HL-60 (cell line): Measurements from ENCODE around the gene SBK3.

Experiments
- DNase-seq, 2 experiments: peaks; one replicate each; pipeline ENCODE4 v3.0.0-alpha.2; 2010 to 2020; ENCODE audit warnings: low read depth in 1 of 2, low spot score in 1 of 2
- H3K27ac ChIP-seq: fragments of 250-450 bp; sonication (Bioruptor Pico); replicated peaks from 2 replicates; pipeline ENCODE4 v1.5.1; 2020; ENCODE audit warnings: mild to moderate bottlenecking, moderate library complexity
- H3K27me3 ChIP-seq: fragments of 250-450 bp; sonication (Bioruptor Pico); 2 replicates; pipeline ENCODE4 v1.5.1; 2021; ENCODE audit warnings: mild to moderate bottlenecking, moderate library complexity; ENCODE audit not compliant: insufficient read depth, poor library complexity, severe bottlenecking
- H3K4me3 ChIP-seq: replicated peaks from 2 replicates; pipeline ENCODE4 v1.5.1; 2011; ENCODE audit warnings: mild to moderate bottlenecking, control low read depth, low read length; ENCODE audit not compliant: insufficient read depth
- CTCF ChIP-seq: IDR thresholded peaks from one replicate; pipeline ENCODE4 v1.5.1; 2011; ENCODE audit warnings: low read length, control low read depth, inconsistent platforms; ENCODE audit not compliant: insufficient read depth
- GABPA ChIP-seq: IDR thresholded peaks from 2 replicates; pipeline ENCODE4 v1.6.1; 2012; ENCODE audit warnings: low read depth
- POLR2AphosphoS5 ChIP-seq: IDR thresholded peaks from 2 replicates; pipeline ENCODE4 v1.6.1; 2012; ENCODE audit warnings: low read depth
- REST ChIP-seq: IDR thresholded peaks from 2 replicates; pipeline ENCODE4 v1.6.1; 2012; ENCODE audit warnings: low read depth; ENCODE audit not compliant: insufficient replicate concordance
- SPI1 ChIP-seq: IDR thresholded peaks from 2 replicates; pipeline ENCODE4 v1.6.1; 2012; ENCODE audit warnings: low read depth, mild to moderate bottlenecking, borderline replicate concordance

SBK3 gene

GRCh38 chr19:55588738-55589137, 43.4 kb upstream of the SBK3 start:
- no peak overlapping the region for H3K4me3 ChIP-seq
- H3K27ac ChIP-seq = no peak overlapping the region
- TF ChIP-seq CTCF (no peak), REST (no peak), POLR2AphosphoS5 (no peak), GABPA (no peak), SPI1 (no peak)
- DNase-seq = no peak
- H3K27me3 ChIP-seq = peaks cover 25% of the 10 kb centered on the region

GRCh38 chr19:55586976-55587668, 41.8 kb upstream of the SBK3 start:
- peak; percentile 79 to 92 for DNase-seq
- Histone ChIP-seq H3K27me3 (peaks cover 25% of the 10 kb centered on the region), H3K27ac (no peak overlapping the region), H3K4me3 (peak overlapping the region; percentile 22)
- TF ChIP-seq POLR2AphosphoS5 (no peak), CTCF (no peak), GABPA (no peak), REST (no peak), SPI1 (no peak)

- Histone ChIP-seq H3K27me3 (peaks cover 25% of the 10 kb centered on the region), H3K4me3 (no peak overlapping the region), H3K27ac (no peak overlapping the region)
- no peak for DNase-seq
- TF ChIP-seq SPI1 = no peak
- no peak for TF ChIP-seq CTCF
- no peak for TF ChIP-seq GABPA
- no peak for TF ChIP-seq POLR2AphosphoS5
- no peak for TF ChIP-seq REST
Observed at GRCh38 chr19:55585658-55586339, 40.5 kb upstream of the SBK3 start.
